ENCODE data around the gene LTB4R.

Gene LTB4R

GRCh38 chr14:24300326-24300980 lies 10.8 kb upstream of the LTB4R start:
- no peak for DNase-seq (ENCODE audit: low read depth)

GRCh38 chr14:24304019-24304387 lies 7.3 kb upstream of the LTB4R start:
- no peak for DNase-seq (ENCODE audit: low read depth)

GRCh38 chr14:24307156-24307574 lies 4.1 kb upstream of the LTB4R start:
- no peak for DNase-seq (ENCODE audit: low read depth)

GRCh38 chr14:24307575-24308341 lies 3.5 kb upstream of the LTB4R start, which contains the start of gene CIDEB:
CIDEB (minus strand) TSS chr14:24307977; CDS start chr14:24307858, 119 bp downstream.
- no peak for DNase-seq (ENCODE audit: low read depth)

- no peak for DNase-seq (ENCODE audit: low read depth)
These were observed 2.8 kb upstream of the LTB4R start for GRCh38 chr14:24308342-24309124.

GRCh38 chr14:24309538-24310264 lies 1.6 kb upstream of the LTB4R start, which contains the start of gene LTB4R2:
LTB4R2 (plus strand) TSS chr14:24310140; CDS start chr14:24310665, 525 bp downstream.
- DNase-seq (ENCODE audit: low read depth), result no peak

- no peak for DNase-seq (ENCODE audit: low read depth)
These were observed 1.0 kb upstream of the LTB4R start for GRCh38 chr14:24310265-24310645.

GRCh38 chr14:24311837-24312615 lies 724 bp downstream of the LTB4R start:
- DNase-seq (ENCODE audit: low read depth), result no peak

GRCh38 chr14:24312736-24313507 lies 1.6 kb downstream of the LTB4R start:
- no peak for DNase-seq (ENCODE audit: low read depth)

GRCh38 chr14:24313913-24314312 lies 2.6 kb downstream of the LTB4R start:
- DNase-seq (ENCODE audit: low read depth), result no peak

GRCh38 chr14:24314377-24315193 lies 3.3 kb downstream of the LTB4R start:
- no peak for DNase-seq (ENCODE audit: low read depth)

GRCh38 chr14:24315243-24315806 lies 4.0 kb downstream of the LTB4R start:
- DNase-seq (ENCODE audit: low read depth), result no peak

- no peak for DNase-seq (ENCODE audit: low read depth)
These were observed 4.7 kb downstream of the LTB4R start for GRCh38 chr14:24315807-24316596.

GRCh38 chr14:24316597-24316950 lies 5.3 kb downstream of the LTB4R start:
- no peak for DNase-seq (ENCODE audit: low read depth)

GRCh38 chr14:24317141-24317928 lies 6.0 kb downstream of the LTB4R start:
- no peak for DNase-seq (ENCODE audit: low read depth)

- DNase-seq (ENCODE audit: low read depth), result no peak
These were observed 10.1 kb downstream of the LTB4R start for GRCh38 chr14:24321212-24321975.

- DNase-seq (ENCODE audit: low read depth), result no peak
These were observed 11.4 kb downstream of the LTB4R start for GRCh38 chr14:24322672-24323071.

Data from stimulated activated CD8-positive, alpha-beta memory T cell treated with anti-CD3 and anti-CD28 coated beads, Interleukin-15, amount 100 ng/mL, for 24 hours (primary cell).